ENCODE results near the gene TNIK. TPM values are rescaled to one million over a fixed set of nuclear protein-coding genes. Genes with fewer than 3 reads are reported as not detected.

TNIK gene
- total and polyA plus RNA-seq, 10 donors = 0.85 to 34.5 (median 14.1) TPM

GRCh38 chr3:171315101-171315500, 145.1 kb downstream of the TNIK start:
- H3K27ac ChIP-seq = no peak overlapping the region
- TF ChIP-seq POLR2A (IDR thresholded peaks at IDR 0.05) (no peak), POLR2AphosphoS5 (IDR thresholded peaks at IDR 0.05) (no peak)
- TF ChIP-seq, protein P1, sequence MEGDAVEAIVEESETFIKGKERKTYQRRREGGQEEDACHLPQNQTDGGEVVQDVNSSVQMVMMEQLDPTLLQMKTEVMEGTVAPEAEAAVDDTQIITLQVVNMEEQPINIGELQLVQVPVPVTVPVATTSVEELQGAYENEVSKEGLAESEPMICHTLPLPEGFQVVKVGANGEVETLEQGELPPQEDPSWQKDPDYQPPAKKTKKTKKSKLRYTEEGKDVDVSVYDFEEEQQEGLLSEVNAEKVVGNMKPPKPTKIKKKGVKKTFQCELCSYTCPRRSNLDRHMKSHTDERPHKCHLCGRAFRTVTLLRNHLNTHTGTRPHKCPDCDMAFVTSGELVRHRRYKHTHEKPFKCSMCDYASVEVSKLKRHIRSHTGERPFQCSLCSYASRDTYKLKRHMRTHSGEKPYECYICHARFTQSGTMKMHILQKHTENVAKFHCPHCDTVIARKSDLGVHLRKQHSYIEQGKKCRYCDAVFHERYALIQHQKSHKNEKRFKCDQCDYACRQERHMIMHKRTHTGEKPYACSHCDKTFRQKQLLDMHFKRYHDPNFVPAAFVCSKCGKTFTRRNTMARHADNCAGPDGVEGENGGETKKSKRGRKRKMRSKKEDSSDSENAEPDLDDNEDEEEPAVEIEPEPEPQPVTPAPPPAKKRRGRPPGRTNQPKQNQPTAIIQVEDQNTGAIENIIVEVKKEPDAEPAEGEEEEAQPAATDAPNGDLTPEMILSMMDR (IDR thresholded peaks at IDR 0.05 in 8 of 11, conservative IDR thresholded peaks at IDR 0.05 in 3 of 11) = no peak
- WGBS, 5 donors = 87 to 93% (median 91%) methylated on average over 2 of the region's 2 CpGs
- peaks cover 0 to 6% (median 0%) of the 10 kb centered on the region in 6 donors for H3K4me1 ChIP-seq
- no peak for DNase-seq
- H3K27me3 ChIP-seq (replicated peaks in 1 of 7) = no peaks in the 10 kb centered on the region
- no peaks in the 10 kb centered on the region for H3K36me3 ChIP-seq
- no peak overlapping the region for H3K4me3 ChIP-seq
- intact Hi-C loops (cut with DNase I; ENCODE audit: low total_unique reads) = no loop called here
- H3K9me3 ChIP-seq = no peaks in the 10 kb centered on the region

DNA sequence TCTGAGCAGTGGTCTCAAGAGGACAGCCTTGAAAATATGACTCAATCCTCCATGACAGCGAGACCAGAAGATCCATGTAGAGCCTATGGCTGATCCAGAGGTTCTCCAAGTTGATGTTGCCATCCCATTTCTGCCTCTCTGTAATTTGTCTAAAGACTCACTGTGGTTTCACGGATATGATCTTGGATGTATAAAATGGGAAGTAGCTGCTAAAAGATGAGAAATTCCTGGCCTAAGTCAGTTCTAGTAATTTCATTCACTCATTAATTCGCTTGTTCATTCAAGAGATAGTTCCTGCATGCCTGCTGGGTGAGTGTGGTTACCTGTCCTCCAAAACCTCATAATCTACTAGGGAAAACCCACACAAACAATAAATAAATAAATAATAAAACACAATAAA, 145.9 kb downstream of the TNIK start:
- TF ChIP-seq, protein P1 (IDR thresholded peaks at IDR 0.05 in 8 of 11, conservative IDR thresholded peaks at IDR 0.05 in 3 of 11) = no peak
- TF ChIP-seq POLR2A (IDR thresholded peaks at IDR 0.05) = no peak
- no peak for TF ChIP-seq POLR2AphosphoS5 (IDR thresholded peaks at IDR 0.05)
- intact Hi-C loops (cut with DNase I; ENCODE audit: low total_unique reads) = no loop called here
- Histone ChIP-seq H3K36me3 (no peaks in the 10 kb centered on the region), H3K9me3 (no peaks in the 10 kb centered on the region), H3K27ac (no peak overlapping the region), H3K4me3 (no peak overlapping the region), H3K27me3 (replicated peaks in 1 of 7) (no peaks in the 10 kb centered on the region), H3K4me1 (peaks cover 0 to 6% (median 0%) of the 10 kb centered on the region in 6 donors)
- no peak for DNase-seq
- WGBS, 5 donors = 89 to 95% (median 91%) methylated on average over 3 of the region's 3 CpGs

GRCh38 chr3:171313702-171314101, 146.5 kb downstream of the TNIK start:
- Histone ChIP-seq H3K4me3 (no peak overlapping the region), H3K27me3 (replicated peaks in 1 of 7) (no peaks in the 10 kb centered on the region), H3K9me3 (no peaks in the 10 kb centered on the region), H3K27ac (no peak overlapping the region), H3K36me3 (no peaks in the 10 kb centered on the region), H3K4me1 (peaks cover 0 to 6% (median 0%) of the 10 kb centered on the region in 6 donors)
- WGBS, 5 donors = 90 to 93% (median 90%) methylated on average over 7 of the region's 7 CpGs
- no peak for DNase-seq
- intact Hi-C loops (cut with DNase I; ENCODE audit: low total_unique reads) = no loop called here
- TF ChIP-seq POLR2AphosphoS5 (IDR thresholded peaks at IDR 0.05) (no peak), POLR2A (IDR thresholded peaks at IDR 0.05) (no peak)
- TF ChIP-seq, protein P1 (IDR thresholded peaks at IDR 0.05 in 8 of 11, conservative IDR thresholded peaks at IDR 0.05 in 3 of 11) = no peak

GRCh38 chr3:171312741-171313140, 147.5 kb downstream of the TNIK start:
- H3K27me3 ChIP-seq (replicated peaks in 1 of 7) = no peaks in the 10 kb centered on the region
- no peak for TF ChIP-seq POLR2AphosphoS5 (IDR thresholded peaks at IDR 0.05)
- TF ChIP-seq POLR2A (IDR thresholded peaks at IDR 0.05) = no peak
- TF ChIP-seq, protein P1 (IDR thresholded peaks at IDR 0.05 in 8 of 11, conservative IDR thresholded peaks at IDR 0.05 in 3 of 11) = no peak
- no peak for DNase-seq
- WGBS, 5 donors = 88 to 94% (median 92%) methylated on average over 8 of the region's 8 CpGs
- H3K27ac ChIP-seq = no peak overlapping the region
- H3K4me1 ChIP-seq = peaks cover 0 to 6% (median 0%) of the 10 kb centered on the region in 6 donors
- H3K9me3 ChIP-seq = peaks cover 0 to 8% (median 2%) of the 10 kb centered on the region in 8 donors
- intact Hi-C loops (cut with DNase I; ENCODE audit: low total_unique reads) = no loop called here
- H3K4me3 ChIP-seq = no peak overlapping the region
- H3K36me3 ChIP-seq = no peaks in the 10 kb centered on the region
